Measurements from ENCODE around the gene TIAM1.

TIAM1 gene, protein sequence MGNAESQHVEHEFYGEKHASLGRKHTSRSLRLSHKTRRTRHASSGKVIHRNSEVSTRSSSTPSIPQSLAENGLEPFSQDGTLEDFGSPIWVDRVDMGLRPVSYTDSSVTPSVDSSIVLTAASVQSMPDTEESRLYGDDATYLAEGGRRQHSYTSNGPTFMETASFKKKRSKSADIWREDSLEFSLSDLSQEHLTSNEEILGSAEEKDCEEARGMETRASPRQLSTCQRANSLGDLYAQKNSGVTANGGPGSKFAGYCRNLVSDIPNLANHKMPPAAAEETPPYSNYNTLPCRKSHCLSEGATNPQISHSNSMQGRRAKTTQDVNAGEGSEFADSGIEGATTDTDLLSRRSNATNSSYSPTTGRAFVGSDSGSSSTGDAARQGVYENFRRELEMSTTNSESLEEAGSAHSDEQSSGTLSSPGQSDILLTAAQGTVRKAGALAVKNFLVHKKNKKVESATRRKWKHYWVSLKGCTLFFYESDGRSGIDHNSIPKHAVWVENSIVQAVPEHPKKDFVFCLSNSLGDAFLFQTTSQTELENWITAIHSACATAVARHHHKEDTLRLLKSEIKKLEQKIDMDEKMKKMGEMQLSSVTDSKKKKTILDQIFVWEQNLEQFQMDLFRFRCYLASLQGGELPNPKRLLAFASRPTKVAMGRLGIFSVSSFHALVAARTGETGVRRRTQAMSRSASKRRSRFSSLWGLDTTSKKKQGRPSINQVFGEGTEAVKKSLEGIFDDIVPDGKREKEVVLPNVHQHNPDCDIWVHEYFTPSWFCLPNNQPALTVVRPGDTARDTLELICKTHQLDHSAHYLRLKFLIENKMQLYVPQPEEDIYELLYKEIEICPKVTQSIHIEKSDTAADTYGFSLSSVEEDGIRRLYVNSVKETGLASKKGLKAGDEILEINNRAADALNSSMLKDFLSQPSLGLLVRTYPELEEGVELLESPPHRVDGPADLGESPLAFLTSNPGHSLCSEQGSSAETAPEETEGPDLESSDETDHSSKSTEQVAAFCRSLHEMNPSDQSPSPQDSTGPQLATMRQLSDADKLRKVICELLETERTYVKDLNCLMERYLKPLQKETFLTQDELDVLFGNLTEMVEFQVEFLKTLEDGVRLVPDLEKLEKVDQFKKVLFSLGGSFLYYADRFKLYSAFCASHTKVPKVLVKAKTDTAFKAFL (N-terminal part only)

DNA sequence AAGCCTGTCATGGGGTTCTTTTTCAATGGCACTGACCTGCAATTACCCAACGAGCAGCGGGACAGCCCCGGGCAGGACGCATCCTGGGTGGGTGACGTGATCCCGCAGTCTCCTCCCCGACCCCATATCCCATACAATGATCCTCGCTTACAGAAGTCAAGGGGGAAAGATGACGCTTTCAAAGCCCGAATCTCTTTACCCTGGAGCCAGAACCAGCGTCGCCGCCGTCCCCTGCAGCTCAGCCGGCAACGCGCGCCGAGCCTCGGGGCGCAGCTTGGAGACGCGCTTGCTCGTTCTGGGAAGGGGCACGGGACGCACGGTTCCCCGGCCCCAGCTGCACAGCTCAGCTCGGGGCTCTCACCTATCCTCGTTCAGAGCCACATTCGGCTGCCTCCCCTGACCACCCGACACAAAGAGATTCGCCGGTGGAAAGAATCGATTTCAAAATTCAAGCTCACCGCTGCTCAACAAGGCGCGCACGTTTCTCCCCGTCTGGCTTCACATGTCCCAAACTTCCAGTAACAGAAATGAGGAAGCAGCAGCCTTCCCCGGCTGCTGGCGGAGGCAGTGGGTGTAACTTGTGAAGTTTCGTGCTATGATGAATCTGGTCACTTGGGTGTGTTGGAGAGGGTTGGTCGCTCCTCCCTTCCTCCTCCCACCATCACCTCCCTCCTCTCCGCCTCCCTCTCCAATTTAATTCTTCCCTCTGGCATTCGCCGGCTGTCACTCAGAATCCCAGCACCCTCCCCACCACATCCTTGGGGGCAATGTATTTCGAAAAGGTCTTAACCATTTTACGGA lies at the start of gene TIAM1:
TIAM1 (minus strand) TSS at position 582 of the 801 bp plus-strand sequence. CDS start 77,289 bp downstream, outside the sequence.
- DNase-seq: peak; percentile 33

DNA sequence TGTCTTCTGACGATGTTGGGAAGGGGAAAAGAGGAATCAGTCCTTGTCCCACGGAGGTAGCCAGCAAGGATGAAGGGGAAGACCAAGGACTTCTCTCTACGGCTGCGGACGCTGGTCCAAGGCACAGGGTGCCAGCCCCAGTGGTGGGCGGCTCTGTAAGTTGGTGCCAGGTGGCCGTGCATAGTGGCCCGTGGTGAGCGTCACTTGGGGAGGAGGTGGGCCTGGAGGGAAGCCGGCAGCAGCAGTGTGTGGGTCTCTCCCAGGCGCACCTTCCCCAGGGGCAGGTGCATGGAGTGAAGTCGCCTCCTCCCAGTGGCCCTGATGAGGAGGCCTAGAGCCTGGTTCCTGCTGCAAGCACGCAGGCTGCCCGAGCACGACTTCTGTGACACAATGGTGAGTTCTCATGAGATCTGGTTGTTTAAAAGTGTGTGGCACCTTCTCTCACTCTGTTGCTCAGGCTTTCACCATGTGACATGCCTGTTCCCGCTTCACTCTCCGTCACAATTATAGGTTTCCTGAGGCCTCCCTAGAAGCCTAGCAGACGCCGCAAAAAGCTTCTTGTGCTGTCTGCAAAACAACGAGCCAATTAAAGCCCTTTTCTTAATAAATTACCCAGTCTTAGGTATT lies 43.6 kb upstream of the TIAM1 start:
- no peak for DNase-seq

DNA sequence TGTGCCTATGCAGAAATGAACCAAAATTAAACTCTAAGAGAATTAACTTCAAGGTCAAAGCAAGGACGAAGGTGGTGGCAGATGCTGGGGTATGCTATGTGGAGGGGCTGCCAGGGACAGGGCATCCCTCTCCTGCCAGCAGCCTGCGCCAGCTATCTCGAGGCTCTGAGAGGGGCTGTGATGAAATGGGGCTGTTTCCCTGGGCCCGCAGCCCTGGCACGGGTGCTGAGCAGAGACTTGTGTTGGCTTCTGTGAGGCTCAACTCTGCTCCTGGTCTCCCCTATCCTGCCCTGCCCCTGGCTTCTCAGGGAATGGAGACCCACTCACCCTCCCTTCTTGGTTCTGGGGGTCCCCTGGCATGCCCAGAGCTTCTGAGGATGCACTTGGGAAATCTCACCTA lies 41.9 kb upstream of the TIAM1 start:
- no peak for DNase-seq

DNA sequence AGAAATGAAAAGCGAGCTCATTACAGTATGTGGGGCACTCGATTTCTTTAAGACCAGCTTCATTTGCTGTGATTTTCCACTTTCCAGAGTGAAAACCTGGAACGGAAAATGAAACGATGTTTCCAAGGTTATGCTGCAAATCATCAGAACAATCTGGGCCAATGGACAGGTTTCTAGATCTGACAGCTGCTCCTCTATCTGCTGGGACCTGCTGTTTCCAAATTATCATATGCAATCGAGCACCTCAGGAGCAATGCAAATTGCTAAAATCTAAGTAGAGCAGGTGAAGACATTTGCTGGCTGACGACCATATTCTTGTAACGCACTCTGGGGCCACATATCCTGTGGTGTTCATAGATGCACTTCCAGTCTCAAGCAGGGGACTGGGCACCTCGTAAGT lies 39.7 kb upstream of the TIAM1 start:
- no peak for DNase-seq

DNA sequence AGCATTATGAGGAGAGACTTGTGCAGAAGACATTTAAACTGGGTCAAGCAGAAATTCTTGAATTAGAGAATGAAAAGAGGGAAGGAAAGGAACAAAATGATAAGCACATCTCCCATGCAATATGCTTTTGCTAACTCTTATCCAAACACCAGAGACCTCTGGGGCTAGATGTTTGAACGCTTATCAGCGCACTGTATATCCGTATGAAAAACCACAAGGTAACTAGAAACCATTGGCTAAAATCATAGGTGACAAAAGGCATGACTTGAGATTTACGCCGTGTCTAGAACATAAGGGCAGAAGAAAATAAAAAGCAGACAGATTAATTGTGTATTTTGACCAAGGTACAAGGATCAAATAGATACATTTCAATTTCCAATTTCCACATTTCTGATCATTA lies 38.0 kb upstream of the TIAM1 start:
- DNase-seq: no peak

DNA sequence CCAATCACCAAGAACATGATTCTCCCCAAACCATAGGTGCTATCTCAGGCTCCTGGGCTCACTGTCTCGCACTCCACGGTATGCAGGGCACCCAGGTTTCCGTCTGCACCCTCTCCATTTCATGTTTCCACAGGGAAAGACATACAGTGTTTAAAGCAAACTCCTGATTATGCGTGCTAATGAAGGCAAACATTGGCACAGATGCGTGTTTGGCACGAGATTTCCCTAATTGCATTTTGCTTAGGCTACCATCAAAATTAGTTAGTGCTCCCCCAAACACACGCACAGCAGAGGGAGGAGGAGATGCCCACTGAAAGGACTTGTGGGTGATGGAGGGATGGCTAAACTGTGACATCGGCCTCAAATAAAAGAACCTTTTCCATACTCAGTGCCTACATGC lies 32.2 kb upstream of the TIAM1 start:
- no peak for DNase-seq

DNA sequence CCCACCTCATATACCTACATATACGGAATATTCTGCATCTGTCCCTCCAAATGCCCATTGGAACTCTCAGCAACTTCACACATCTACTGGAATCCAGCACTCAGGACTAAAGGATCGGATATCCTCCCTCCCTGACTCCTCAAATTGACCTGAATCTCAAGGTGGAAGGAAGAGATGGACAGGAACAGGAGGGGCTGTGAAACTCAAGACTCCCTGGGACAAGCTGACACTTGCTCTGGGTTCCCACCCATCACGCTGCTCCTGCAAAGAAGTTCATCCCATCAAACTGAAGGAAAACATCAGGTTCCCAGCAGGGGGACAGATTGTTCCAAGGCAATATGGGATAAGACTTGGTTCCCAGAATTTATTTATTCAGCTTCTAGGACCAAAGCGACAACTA lies 30.3 kb upstream of the TIAM1 start:
- no peak for DNase-seq

DNA sequence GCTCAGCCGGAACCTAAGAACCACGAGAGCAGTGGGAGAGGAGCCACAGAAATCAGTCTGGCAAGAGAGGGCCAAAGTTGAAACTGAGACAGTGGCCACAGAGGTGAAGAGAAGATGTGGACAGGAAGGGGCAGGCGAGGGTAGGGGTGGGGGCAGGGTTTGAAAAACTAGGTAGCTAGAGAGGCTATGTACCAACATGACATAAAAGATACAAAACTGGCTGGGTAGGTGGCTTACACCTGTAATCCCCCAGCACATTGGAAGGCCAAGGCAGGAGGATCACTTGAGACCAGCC lies 28.4 kb upstream of the TIAM1 start:
- no peak for DNase-seq

DNA sequence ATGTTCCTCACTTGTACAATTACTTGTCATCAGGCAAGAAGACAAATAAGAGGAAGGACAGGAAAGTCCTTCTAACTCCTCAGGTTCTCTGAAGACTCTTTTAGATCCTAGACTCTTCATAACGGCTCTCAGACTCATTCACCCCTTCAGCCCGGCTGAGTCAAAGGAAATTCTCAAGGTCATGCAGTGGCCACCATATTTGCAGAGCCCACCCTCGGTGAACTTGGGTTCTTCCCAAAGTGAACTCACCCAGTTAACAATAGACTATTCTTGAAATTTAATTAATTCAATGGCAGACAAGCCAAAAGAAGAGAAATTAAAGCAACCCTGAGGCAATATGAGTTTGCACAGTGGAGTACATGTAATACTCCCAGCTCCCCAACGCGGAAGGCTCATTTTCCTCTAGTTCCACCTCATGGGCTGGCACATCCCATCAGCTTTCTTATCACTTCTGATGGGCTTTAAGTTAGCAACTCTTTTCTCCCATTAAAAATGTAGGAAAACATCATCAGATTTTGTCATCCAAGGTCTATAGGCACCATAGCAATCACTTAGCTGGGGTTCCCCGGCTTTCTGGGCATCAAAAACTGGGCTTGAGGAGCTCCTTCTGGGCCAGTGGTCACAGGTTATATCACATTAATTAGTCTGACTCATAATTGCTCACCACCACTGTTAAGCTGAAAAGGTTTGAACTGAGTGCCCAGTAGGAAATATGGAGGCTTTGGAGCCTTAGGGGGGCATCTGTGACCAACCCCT lies 27.8 kb upstream of the TIAM1 start:
- no peak for DNase-seq

DNA sequence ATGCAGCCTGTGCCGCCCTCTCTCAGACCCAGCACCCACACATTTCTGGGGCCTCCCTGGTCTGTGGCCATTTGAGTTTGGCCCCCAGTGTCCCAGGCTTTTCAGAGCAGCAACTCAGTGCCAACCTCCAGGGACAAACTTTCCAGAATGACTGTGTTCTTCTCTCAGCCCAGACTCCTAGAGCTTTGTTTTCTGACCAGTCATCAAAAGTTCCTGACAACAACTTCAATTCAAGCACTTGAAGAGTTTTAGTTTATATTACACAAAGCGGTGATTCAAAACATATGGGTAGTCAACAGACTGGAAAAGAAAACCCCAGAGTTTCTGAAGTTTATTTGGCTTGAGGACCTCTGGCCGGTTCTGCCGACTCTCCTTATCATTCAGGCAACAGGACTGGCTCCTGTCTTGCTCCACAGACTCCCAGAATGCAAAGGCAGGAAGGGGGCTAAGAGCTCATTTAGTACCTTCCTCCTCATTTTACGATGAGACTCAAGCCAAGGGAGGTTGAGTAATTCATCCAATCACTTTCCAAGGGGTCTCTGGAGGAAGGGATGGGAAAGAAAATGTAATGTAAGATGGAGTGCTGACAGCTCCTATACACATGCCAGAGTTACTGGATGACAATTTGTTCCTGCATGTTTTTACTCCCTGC lies 27.0 kb upstream of the TIAM1 start:
- no peak for DNase-seq

DNA sequence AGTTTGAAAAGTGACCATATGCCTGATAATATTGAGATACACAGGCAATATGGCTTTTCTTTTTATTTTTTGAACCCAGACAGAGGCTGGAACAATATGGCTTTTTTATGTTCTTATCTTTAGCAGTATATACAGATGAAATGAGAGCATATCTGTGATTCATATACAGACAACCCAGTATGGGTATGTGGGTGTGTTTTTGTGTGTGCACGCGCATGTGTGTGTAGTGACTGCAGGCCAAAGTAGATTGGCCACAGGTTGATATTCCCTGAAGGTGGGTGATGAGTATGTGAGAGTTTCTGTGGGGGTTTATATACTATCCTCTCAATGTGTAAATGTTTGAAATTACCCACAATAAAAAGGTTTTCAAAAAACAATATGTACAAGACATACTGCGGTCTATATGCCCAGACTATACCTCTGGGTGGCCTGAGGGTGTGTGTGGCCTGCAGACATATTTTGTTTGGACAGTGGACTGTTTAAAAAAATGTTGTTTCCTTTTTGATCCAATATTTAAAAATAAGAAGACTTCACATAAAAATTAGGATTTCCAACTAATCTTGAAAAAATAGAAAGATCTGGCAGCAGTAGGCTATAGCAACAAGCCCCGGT lies 26.3 kb upstream of the TIAM1 start:
- DNase-seq: no peak

DNA sequence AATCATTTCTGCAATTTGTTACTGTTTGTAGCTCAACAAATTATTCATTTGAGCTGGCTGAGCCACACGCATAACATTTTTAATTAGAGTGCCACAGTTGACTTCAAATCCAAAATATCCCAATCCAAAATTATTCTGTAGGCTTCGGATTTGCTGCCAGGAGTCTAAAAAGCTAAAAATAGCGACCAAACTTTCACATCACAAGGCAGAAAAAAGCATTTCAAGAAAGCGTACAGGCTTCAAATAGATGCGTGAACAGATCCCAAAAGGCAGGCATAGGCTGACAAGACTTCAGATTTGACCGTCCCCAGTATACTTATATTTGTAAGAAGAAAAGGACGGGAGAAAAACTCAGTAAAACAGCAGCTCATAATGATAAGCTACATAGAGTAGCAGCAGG lies 24.3 kb upstream of the TIAM1 start:
- DNase-seq: no peak

DNA sequence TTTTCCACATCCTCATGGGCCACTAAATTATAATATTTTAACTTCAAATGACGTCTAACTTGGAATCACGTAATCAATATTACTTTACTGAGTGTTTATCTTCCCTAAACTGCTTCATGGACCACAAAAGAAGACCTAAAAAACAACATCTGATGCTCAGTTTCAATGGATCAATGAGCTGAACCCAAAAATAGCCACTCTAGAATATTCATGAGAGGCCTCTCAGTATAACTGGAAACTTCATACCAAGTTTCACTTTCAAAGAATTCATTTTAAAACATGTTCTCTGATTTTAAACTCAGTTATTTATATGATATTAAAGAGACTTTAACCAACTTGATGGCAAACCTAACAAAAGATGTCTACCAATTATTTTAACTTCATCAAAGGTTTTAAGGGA lies 23.7 kb upstream of the TIAM1 start:
- DNase-seq: no peak

DNA sequence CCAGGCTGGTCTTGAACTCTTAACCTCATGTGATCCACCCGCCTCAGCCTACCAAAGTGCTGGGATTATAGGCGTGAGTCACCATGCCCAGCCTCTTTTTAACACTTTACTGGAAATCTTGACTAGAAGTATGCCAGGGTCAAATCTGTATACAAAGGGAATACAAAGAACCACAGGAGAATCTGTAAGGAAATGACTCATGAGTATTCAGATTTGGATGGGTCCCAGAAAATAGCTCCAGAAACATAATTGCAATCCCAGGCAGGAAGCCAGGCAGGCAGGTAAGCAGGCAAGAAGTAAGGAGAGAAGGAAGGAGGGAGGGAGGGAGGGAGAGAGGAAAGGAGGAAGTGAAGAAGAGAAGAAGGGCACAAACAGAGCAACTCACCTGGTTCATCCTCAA lies 22.8 kb upstream of the TIAM1 start:
- DNase-seq: no peak

DNA sequence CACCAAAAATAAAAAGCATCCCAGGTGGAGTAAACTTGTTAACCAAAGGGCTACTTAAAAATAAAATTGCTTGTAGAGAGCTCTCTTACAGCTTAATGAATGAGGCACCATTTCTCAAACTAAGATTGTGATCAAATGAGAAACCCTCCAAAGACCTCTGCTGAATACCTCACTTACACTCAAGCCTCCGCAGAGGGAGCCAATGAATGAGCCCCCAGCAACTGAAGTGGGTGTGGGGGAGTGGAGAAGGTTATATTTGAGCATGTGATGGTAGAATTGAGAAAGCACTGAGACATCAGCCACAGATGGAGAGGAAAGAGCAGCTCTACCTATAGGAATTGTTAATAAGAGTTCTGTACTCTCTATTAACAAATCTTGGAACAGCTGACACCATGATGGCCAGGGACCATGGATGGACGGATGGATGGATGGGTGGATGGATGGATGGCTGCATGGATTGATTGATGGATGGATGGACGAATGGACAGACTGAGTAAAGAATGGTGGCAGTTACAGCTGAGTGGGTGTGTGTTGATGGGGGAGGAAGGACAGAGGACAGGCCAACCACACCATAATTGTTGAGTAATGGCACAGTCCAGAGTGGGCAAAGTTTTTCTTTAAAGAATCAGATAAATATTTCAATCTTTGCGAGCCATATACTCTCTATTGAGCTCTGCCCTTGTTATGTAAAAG lies 20.3 kb upstream of the TIAM1 start:
- no peak for DNase-seq

DNA sequence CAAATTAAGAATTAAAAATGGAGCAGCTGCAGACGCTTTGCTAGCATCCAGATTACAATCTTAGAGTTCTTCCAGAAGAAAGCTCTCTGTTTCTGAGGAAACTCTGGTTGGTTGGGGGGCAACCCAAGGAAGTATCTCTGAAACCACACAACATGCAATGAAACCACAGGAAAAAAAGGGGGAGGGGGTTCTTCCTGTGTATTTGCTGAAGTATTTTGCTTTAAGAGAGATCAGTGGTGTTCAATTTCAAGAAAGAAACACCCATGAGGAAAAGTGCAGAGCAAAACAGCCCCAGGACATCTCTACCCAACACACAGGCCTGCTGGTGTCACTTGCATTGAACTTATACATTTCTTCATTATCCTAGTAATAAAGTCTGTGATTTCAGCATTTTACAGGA lies 19.7 kb upstream of the TIAM1 start:
- peak; percentile 44 for DNase-seq

DNA sequence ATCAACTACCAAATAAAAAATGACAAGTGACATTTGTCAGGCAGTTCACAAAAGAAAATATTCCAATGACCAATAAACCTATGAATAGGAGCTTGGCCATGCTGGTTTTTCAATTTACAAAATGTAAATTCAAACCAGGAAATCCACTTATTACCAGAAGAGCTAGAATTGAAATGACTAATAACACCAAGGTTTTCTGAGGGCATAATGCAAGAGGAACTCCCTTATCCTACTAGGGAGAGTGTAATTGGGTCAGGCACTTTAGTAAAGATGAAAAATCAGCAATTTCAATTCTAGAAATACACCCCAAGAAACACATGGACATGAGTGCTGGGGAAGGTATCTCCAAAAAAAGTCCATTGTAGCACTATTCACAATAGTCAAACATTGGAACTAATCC lies 16.7 kb upstream of the TIAM1 start:
- peak; percentile 12 for DNase-seq

DNA sequence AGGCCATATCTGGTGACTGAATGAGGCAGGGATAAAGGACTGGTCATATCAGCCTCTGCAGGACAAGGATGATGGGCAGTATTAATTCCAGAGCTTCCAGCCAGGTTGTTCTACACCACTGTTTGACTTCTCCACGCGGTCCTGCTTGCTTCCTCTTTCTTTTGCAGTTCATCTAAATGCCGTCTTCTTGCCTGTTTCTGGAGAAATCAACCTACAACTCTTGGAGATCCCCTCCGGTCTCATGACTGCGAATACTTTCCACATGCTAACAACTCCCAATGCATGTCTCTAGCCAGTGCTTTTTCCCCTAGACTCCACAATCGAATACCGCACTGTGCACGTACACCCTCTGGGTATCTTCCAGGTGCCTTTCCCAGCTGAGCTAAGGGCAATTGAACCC lies 14.1 kb upstream of the TIAM1 start:
- DNase-seq: no peak

DNA sequence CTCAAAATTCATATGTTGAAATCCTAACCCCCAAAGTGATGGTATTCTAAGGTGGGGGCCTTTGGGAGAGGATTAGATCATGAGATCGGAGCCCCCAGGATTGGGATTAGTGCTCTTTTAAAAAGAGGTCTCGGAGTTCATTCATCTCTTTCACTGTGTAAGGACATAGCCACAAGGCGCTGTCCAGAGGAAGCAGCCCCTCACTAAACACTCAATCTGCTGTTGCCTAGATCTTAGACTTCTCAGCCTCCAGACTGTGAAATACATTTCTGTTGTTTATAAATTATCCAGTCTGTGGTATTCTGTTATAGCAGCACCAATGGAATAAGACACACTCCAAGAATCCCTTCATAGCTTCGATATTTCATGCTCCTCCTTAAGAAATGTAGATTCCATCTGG lies 12.4 kb upstream of the TIAM1 start:
- no peak for DNase-seq

All from activated CD4-positive, alpha-beta T cell treated with anti-CD3 and anti-CD28 coated beads, Interleukin-2, amount 50 U/mL, for 16 hours (primary cell).